GM23338 (cell line): ENCODE data around the gene NSD1. TPM values are rescaled to one million over a fixed set of nuclear protein-coding genes. Genes with fewer than 3 reads are reported as not detected.
"Not testable (repeated sequence)": the region's sequence is repeated elsewhere in the genome, so short reads cannot be mapped to it uniquely, and the experiment has no call there.

ENCODE experiments used
- ATAC-seq: fragments of 200-7000 bp; cut with Tn5 transposase; 3 replicates; pipeline ENCODE4 v1.9.1; 2020
- DNase-seq: peaks from one replicate; pipeline ENCODE4 v3.0.0-alpha.2; 2015; ENCODE audit warnings: low spot score
- H2AFZ ChIP-seq: fragments of 200-600 bp; sonication (generic); 2 replicates; pipeline ENCODE4 v1.8.0; 2016; ENCODE audit warnings: antibody characterized with exemption, mild to moderate bottlenecking, moderate library complexity
- H3F3A ChIP-seq: fragments of 200-600 bp; sonication (generic); replicated peaks from 2 replicates; pipeline ENCODE4 v1.8.0; 2017; ENCODE audit warnings: antibody characterized with exemption, mixed run types, low read depth
- H3K27ac ChIP-seq: fragments of 200-600 bp; sonication (generic); 2 replicates; pipeline ENCODE4 v1.6.1; 2016; ENCODE audit warnings: low read depth
- H3K27me3 ChIP-seq: fragments of 200-600 bp; sonication (generic); 2 replicates; pipeline ENCODE4 v1.8.0; 2016; ENCODE audit warnings: mild to moderate bottlenecking, mixed run types, moderate library complexity; ENCODE audit not compliant: insufficient read depth
- H3K36me3 ChIP-seq: fragments of 200-600 bp; sonication (generic); 2 replicates; pipeline ENCODE4 v1.8.0; 2016; ENCODE audit warnings: mild to moderate bottlenecking; ENCODE audit not compliant: insufficient read depth
- H3K4me1 ChIP-seq: fragments of 200-600 bp; sonication (generic); 2 replicates; pipeline ENCODE4 v1.8.0; 2016; ENCODE audit warnings: mild to moderate bottlenecking, moderate library complexity; ENCODE audit not compliant: insufficient read depth
- H3K4me2 ChIP-seq: fragments of 200-600 bp; sonication (generic); 2 replicates; pipeline ENCODE4 v1.7.1; 2017; ENCODE audit warnings: mixed run types
- H3K4me3 ChIP-seq: fragments of 200-600 bp; sonication (generic); 2 replicates; pipeline ENCODE4 v1.6.1; 2016; ENCODE audit warnings: mixed run types
- H3K79me2 ChIP-seq: fragments of 200-600 bp; sonication (generic); replicated peaks from 2 replicates; pipeline ENCODE4 v1.8.0; 2017; ENCODE audit warnings: mild to moderate bottlenecking; ENCODE audit not compliant: insufficient read depth
- H3K9me2 ChIP-seq: fragments of 200-600 bp; sonication (generic); 2 replicates; pipeline ENCODE4 v1.8.0; 2017; ENCODE audit not compliant: insufficient read depth
- H4K20me1 ChIP-seq: fragments of 200-600 bp; sonication (generic); replicated peaks from 2 replicates; pipeline ENCODE4 v1.8.0; 2017; ENCODE audit warnings: mild to moderate bottlenecking; ENCODE audit not compliant: insufficient read depth
- H3K27ac Mint-ChIP-seq: 2 replicates; pipeline ENCODE4 v1.8.0; 2020; ENCODE audit warnings: inconsistent platforms, mild to moderate bottlenecking, moderate library complexity, mixed read lengths
- H3K27me3 Mint-ChIP-seq: 3 replicates; pipeline ENCODE4 v1.8.0; 2022; ENCODE audit warnings: low read depth, mild to moderate bottlenecking, moderate library complexity, mixed read lengths, inconsistent platforms; ENCODE audit not compliant: insufficient read depth, poor library complexity
- H3K36me3 Mint-ChIP-seq: 3 replicates; pipeline ENCODE4 v1.8.0; 2021; ENCODE audit warnings: low read depth, mild to moderate bottlenecking, inconsistent platforms, moderate library complexity, mixed read lengths
- H3K4me1 Mint-ChIP-seq: 3 replicates; pipeline ENCODE4 v1.8.0; 2020; ENCODE audit warnings: mild to moderate bottlenecking, inconsistent platforms, mixed read lengths
- H3K4me3 Mint-ChIP-seq: 3 replicates; pipeline ENCODE4 v1.8.0; 2021; ENCODE audit warnings: moderate library complexity, mild to moderate bottlenecking, inconsistent platforms, mixed read lengths
- H3K9me3 Mint-ChIP-seq: 3 replicates; pipeline ENCODE4 v1.8.0; 2020; ENCODE audit warnings: moderate library complexity, mild to moderate bottlenecking, inconsistent platforms, mixed read lengths
- ETS1 ChIP-seq: IDR thresholded peaks from 2 replicates; pipeline ENCODE4 v1.6.1; 2016; ENCODE audit warnings: antibody characterized with exemption
- EZH2phosphoT487 ChIP-seq: fragments of 200-600 bp; sonication (generic); IDR thresholded peaks from one replicate; pipeline ENCODE4 v1.8.1; 2018; ENCODE audit warnings: antibody characterized with exemption; ENCODE audit not compliant: unreplicated experiment
- JUNB ChIP-seq: IDR thresholded peaks from one replicate; pipeline ENCODE4 v1.6.1; 2016; ENCODE audit warnings: antibody characterized with exemption; ENCODE audit not compliant: unreplicated experiment
- STAT1 ChIP-seq: IDR thresholded peaks from one replicate; pipeline ENCODE4 v1.6.1; 2016; ENCODE audit warnings: antibody characterized with exemption; ENCODE audit not compliant: unreplicated experiment
- ZNF331 ChIP-seq: fragments of 250-450 bp; sonication (Bioruptor Pico); IDR thresholded peaks from 2 replicates; pipeline ENCODE4 v1.5.0; 2020; ENCODE audit warnings: low read depth, mild to moderate bottlenecking, moderate library complexity
- polyA plus RNA-seq: library from polyadenylated mRNA; unstranded; fragments of >200 nt; fragmentation: Nextera tagmentation; extraction: Ambion mirVana; gene quantifications from 2 replicates; pipeline ENCODE4 v1.2.1, GENCODE V29; 2016
- total RNA-seq: library from RNA; depleted of rRNA; stranded (reverse); fragments of >200 nt; shearing (Covaris generic); gene quantifications from 2 replicates; pipeline ENCODE4 v1.2.3, GENCODE V29; 2014
- TF ChIP-seq, protein P1 (sequence below): fragments of 250-450 bp; sonication (Bioruptor Pico); IDR thresholded peaks from 2 replicates; pipeline ENCODE4 v1.5.0; 2020; ENCODE audit warnings: mild to moderate bottlenecking, moderate library complexity
- TF ChIP-seq, protein P2 (sequence below), 2 experiments: fragments of 200-600 bp in 1 of 2; sonication (generic) in 1 of 2; conservative IDR thresholded peaks; 2 replicates each; pipeline versions ENCODE4 v1.5.1 to v1.6.1; 2016 to 2017; ENCODE audit warnings: antibody characterized with exemption in 2 of 2, low read depth in 2 of 2, mild to moderate bottlenecking in 2 of 2, moderate library complexity in 1 of 2

Gene NSD1
- total and polyA plus RNA-seq, 2 experiments from 2014 or later: 96.4 to 106 TPM

GRCh38 chr5:177343000-177343399, 209.4 kb downstream of the NSD1 start:
- H3K9me2 ChIP-seq, DNase-seq, H3K4me3 Mint-ChIP-seq, H3K27ac ChIP-seq, H3K4me2 ChIP-seq, H3K27me3 ChIP-seq, H3K4me1 Mint-ChIP-seq, H3K27me3 Mint-ChIP-seq, H2AFZ ChIP-seq, H3K9me3 Mint-ChIP-seq, H3K4me3 ChIP-seq, ATAC-seq, H3K36me3 ChIP-seq, H3K4me1 ChIP-seq, H3F3A ChIP-seq, H3K27ac Mint-ChIP-seq: not testable (repeated sequence)
- peaks cover 29% of the 10 kb centered on the region for H4K20me1 ChIP-seq
- H3K36me3 Mint-ChIP-seq: peaks cover 34% of the 10 kb centered on the region
- peaks cover 79% of the 10 kb centered on the region for H3K79me2 ChIP-seq

GRCh38 chr5:177343777-177344176, 210.2 kb downstream of the NSD1 start:
- no peak for TF ChIP-seq EZH2phosphoT487
- no peak for TF ChIP-seq STAT1
- TF ChIP-seq JUNB: no peak
- TF ChIP-seq ZNF331: no peak
- TF ChIP-seq, protein P1, sequence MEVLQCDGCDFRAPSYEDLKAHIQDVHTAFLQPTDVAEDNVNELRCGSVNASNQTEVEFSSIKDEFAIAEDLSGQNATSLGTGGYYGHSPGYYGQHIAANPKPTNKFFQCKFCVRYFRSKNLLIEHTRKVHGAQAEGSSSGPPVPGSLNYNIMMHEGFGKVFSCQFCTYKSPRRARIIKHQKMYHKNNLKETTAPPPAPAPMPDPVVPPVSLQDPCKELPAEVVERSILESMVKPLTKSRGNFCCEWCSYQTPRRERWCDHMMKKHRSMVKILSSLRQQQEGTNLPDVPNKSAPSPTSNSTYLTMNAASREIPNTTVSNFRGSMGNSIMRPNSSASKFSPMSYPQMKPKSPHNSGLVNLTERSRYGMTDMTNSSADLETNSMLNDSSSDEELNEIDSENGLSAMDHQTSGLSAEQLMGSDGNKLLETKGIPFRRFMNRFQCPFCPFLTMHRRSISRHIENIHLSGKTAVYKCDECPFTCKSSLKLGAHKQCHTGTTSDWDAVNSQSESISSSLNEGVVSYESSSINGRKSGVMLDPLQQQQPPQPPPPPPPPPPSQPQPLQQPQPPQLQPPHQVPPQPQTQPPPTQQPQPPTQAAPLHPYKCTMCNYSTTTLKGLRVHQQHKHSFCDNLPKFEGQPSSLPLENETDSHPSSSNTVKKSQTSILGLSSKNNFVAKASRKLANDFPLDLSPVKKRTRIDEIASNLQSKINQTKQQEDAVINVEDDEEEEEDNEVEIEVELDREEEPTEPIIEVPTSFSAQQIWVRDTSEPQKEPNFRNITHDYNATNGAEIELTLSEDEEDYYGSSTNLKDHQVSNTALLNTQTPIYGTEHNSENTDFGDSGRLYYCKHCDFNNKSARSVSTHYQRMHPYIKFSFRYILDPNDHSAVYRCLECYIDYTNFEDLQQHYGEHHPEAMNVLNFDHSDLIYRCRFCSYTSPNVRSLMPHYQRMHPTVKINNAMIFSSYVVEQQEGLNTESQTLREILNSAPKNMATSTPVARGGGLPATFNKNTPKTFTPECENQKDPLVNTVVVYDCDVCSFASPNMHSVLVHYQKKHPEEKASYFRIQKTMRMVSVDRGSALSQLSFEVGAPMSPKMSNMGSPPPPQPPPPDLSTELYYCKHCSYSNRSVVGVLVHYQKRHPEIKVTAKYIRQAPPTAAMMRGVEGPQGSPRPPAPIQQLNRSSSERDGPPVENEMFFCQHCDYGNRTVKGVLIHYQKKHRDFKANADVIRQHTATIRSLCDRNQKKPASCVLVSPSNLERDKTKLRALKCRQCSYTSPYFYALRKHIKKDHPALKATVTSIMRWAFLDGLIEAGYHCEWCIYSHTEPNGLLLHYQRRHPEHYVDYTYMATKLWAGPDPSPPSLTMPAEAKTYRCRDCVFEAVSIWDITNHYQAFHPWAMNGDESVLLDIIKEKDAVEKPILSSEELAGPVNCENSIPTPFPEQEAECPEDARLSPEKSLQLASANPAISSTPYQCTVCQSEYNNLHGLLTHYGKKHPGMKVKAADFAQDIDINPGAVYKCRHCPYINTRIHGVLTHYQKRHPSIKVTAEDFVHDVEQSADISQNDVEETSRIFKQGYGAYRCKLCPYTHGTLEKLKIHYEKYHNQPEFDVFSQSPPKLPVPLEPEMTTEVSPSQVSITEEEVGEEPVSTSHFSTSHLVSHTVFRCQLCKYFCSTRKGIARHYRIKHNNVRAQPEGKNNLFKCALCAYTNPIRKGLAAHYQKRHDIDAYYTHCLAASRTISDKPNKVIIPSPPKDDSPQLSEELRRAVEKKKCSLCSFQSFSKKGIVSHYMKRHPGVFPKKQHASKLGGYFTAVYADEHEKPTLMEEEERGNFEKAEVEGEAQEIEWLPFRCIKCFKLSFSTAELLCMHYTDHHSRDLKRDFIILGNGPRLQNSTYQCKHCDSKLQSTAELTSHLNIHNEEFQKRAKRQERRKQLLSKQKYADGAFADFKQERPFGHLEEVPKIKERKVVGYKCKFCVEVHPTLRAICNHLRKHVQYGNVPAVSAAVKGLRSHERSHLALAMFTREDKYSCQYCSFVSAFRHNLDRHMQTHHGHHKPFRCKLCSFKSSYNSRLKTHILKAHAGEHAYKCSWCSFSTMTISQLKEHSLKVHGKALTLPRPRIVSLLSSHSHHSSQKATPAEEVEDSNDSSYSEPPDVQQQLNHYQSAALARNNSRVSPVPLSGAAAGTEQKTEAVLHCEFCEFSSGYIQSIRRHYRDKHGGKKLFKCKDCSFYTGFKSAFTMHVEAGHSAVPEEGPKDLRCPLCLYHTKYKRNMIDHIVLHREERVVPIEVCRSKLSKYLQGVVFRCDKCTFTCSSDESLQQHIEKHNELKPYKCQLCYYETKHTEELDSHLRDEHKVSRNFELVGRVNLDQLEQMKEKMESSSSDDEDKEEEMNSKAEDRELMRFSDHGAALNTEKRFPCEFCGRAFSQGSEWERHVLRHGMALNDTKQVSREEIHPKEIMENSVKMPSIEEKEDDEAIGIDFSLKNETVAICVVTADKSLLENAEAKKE (CRISPR knock-in tag): no peak
- TF ChIP-seq ETS1: no peak
- TF ChIP-seq, protein P2, sequence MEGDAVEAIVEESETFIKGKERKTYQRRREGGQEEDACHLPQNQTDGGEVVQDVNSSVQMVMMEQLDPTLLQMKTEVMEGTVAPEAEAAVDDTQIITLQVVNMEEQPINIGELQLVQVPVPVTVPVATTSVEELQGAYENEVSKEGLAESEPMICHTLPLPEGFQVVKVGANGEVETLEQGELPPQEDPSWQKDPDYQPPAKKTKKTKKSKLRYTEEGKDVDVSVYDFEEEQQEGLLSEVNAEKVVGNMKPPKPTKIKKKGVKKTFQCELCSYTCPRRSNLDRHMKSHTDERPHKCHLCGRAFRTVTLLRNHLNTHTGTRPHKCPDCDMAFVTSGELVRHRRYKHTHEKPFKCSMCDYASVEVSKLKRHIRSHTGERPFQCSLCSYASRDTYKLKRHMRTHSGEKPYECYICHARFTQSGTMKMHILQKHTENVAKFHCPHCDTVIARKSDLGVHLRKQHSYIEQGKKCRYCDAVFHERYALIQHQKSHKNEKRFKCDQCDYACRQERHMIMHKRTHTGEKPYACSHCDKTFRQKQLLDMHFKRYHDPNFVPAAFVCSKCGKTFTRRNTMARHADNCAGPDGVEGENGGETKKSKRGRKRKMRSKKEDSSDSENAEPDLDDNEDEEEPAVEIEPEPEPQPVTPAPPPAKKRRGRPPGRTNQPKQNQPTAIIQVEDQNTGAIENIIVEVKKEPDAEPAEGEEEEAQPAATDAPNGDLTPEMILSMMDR (conservative IDR thresholded peaks at IDR 0.05; ENCODE audit: low read depth in 2 of 2): no peak
- Mint-ChIP-seq H3K4me3 (no peak overlapping the region), H3K27ac (no peak overlapping the region), H3K36me3 (peaks cover 34% of the 10 kb centered on the region), H3K27me3 (peaks cover 1% of the 10 kb centered on the region), H3K9me3 (no peaks in the 10 kb centered on the region), H3K4me1 (peaks cover 10% of the 10 kb centered on the region)
- Histone ChIP-seq H4K20me1 (peaks cover 33% of the 10 kb centered on the region), H3K9me2 (no peaks in the 10 kb centered on the region), H3K4me3 (no peak overlapping the region), H3K4me2 (no peak overlapping the region), H3K27ac (no peak overlapping the region), H3F3A (no peaks in the 10 kb centered on the region), H3K4me1 (no peaks in the 10 kb centered on the region; the same call in 1 of the 2 replicates), H3K36me3 (0 out of 2 replicates have a peak, but pooled peaks cover 6% of the 10 kb centered on the region), H3K79me2 (peaks cover 87% of the 10 kb centered on the region), H2AFZ (no peak overlapping the region), H3K27me3 (no peaks in the 10 kb centered on the region)
- ATAC-seq: no peak
- no peak for DNase-seq
